ENCODE measurements around the gene KRTAP3-2. TPM values are rescaled to one million over a fixed set of nuclear protein-coding genes. Genes with fewer than 3 reads are reported as not detected.
A peak's percentile ranks its signal among the peaks of the same experiment; 100 is the strongest.

The KRTAP3-2 gene
- total RNA-seq, 1 donor from 2014 or later, result not detected

GRCh38 chr17:40967582-40967981, 32.1 kb downstream of the KRTAP3-2 start:
- Mint-ChIP-seq H3K27ac (no peak overlapping the region), H3K9me3 (peaks cover 6% of the 10 kb centered on the region), H3K27me3 (no peaks in the 10 kb centered on the region), H3K4me3 (no peak overlapping the region), H3K36me3 (peaks cover 6% of the 10 kb centered on the region), H3K4me1 (ENCODE audit: unreplicated experiment) (no peaks in the 10 kb centered on the region)
- no peak for TF ChIP-seq CTCF (conservative IDR thresholded peaks at IDR 0.05)
- no peak for DNase-seq (ENCODE audit: extremely low spot score, unreplicated experiment)

GRCh38 chr17:40966848-40967247, 32.9 kb downstream of the KRTAP3-2 start, which contains the start of gene KRT39:
Gene KRT39 (minus strand): TSS chr17:40966948. CDS start chr17:40966856, 92 bp downstream.
- no peak for TF ChIP-seq CTCF (conservative IDR thresholded peaks at IDR 0.05)
- H3K27me3 Mint-ChIP-seq, result no peaks in the 10 kb centered on the region
- peaks cover 6% of the 10 kb centered on the region for H3K9me3 Mint-ChIP-seq
- no peak for DNase-seq (ENCODE audit: extremely low spot score, unreplicated experiment)
- H3K36me3 Mint-ChIP-seq, result peaks cover 6% of the 10 kb centered on the region
- no peak within 1 kb of the TSS for H3K4me3 Mint-ChIP-seq
- no peaks in the 10 kb centered on the region for H3K4me1 Mint-ChIP-seq (ENCODE audit: unreplicated experiment)
- no peak within 1 kb of the TSS for H3K27ac Mint-ChIP-seq

- no peak for DNase-seq (ENCODE audit: extremely low spot score, unreplicated experiment)
- peaks cover 6% of the 10 kb centered on the region for H3K36me3 Mint-ChIP-seq
- TF ChIP-seq CTCF (conservative IDR thresholded peaks at IDR 0.05), result peak; percentile 78
- peaks cover 6% of the 10 kb centered on the region for H3K9me3 Mint-ChIP-seq
- H3K27me3 Mint-ChIP-seq, result no peaks in the 10 kb centered on the region
- no peak overlapping the region for H3K4me3 Mint-ChIP-seq
- no peak overlapping the region for H3K27ac Mint-ChIP-seq
- H3K4me1 Mint-ChIP-seq (ENCODE audit: unreplicated experiment), result no peaks in the 10 kb centered on the region
Observed at GRCh38 chr17:40963838-40964237, 35.9 kb downstream of the KRTAP3-2 start.

GRCh38 chr17:40962059-40962561, 37.6 kb downstream of the KRTAP3-2 start:
- no peak for DNase-seq (ENCODE audit: extremely low spot score, unreplicated experiment)
- TF ChIP-seq CTCF (conservative IDR thresholded peaks at IDR 0.05), result no peak
- Mint-ChIP-seq H3K27me3 (no peaks in the 10 kb centered on the region), H3K9me3 (peaks cover 6% of the 10 kb centered on the region), H3K4me1 (ENCODE audit: unreplicated experiment) (peaks cover 11% of the 10 kb centered on the region), H3K27ac (no peak overlapping the region), H3K36me3 (peaks cover 6% of the 10 kb centered on the region), H3K4me3 (no peak overlapping the region)

GRCh38 chr17:40961591-40961990, 38.1 kb downstream of the KRTAP3-2 start:
- Mint-ChIP-seq H3K9me3 (peaks cover 6% of the 10 kb centered on the region), H3K27ac (no peak overlapping the region), H3K36me3 (peaks cover 6% of the 10 kb centered on the region), H3K27me3 (no peaks in the 10 kb centered on the region), H3K4me1 (ENCODE audit: unreplicated experiment) (peaks cover 17% of the 10 kb centered on the region), H3K4me3 (no peak overlapping the region)
- no peak for TF ChIP-seq CTCF (conservative IDR thresholded peaks at IDR 0.05)
- DNase-seq (ENCODE audit: extremely low spot score, unreplicated experiment), result no peak

GRCh38 chr17:40960144-40960543, 39.6 kb downstream of the KRTAP3-2 start:
- no peak overlapping the region for H3K4me3 Mint-ChIP-seq
- peaks cover 6% of the 10 kb centered on the region for H3K36me3 Mint-ChIP-seq
- H3K9me3 Mint-ChIP-seq, result peaks cover 6% of the 10 kb centered on the region
- H3K27ac Mint-ChIP-seq, result peak overlapping the region; percentile 50
- no peaks in the 10 kb centered on the region for H3K27me3 Mint-ChIP-seq
- DNase-seq (ENCODE audit: extremely low spot score, unreplicated experiment), result no peak
- TF ChIP-seq CTCF (conservative IDR thresholded peaks at IDR 0.05), result no peak
- H3K4me1 Mint-ChIP-seq (ENCODE audit: unreplicated experiment), result peaks cover 27% of the 10 kb centered on the region

Measured in type B pancreatic cell (in vitro differentiated cells).